ENCODE results near the gene TEKTIP1. TPM values are rescaled to one million over a fixed set of nuclear protein-coding genes. Genes with fewer than 3 reads are reported as not detected.

The TEKTIP1 gene
- total and polyA plus RNA-seq, 2 donors from 2014 or later = 1.2 to 9.2 TPM

GRCh38 chr19:3547767-3548282 is 8.9 kb downstream of the TEKTIP1 start:
- Histone ChIP-seq H3K27ac (ENCODE audit: low read depth in 2 of 2, low read length in 2 of 2) (no peak overlapping the region), H3K4me1 (ENCODE audit: control insufficient read depth in 2 of 3, insufficient read depth in 2 of 3, low read depth in 1 of 3, low read length in 3 of 3) (peaks cover 0 to 6% (median 0%) of the 10 kb centered on the region in 3 donors), H3K9me3 (ENCODE audit: control insufficient read depth in 2 of 3, insufficient read depth in 1 of 3, low read length in 3 of 3) (no peaks in the 10 kb centered on the region), H3K4me3 (ENCODE audit: low read length in 3 of 3) (no peak overlapping the region), H3K9ac (ENCODE audit: low read length in 3 of 3) (no peak overlapping the region), H3K27me3 (ENCODE audit: control insufficient read depth, insufficient read depth, low read length) (no peaks in the 10 kb centered on the region), H3K36me3 (ENCODE audit: control insufficient read depth in 2 of 3, insufficient read depth in 3 of 3, low read length in 3 of 3) (peaks cover 0 to 13% (median 0%) of the 10 kb centered on the region in 3 donors)
- DNase-seq (peak in 2 of 5 donors; percentile 39 to 76), FAIRE-seq (no peak)
- intact Hi-C loops (cut with DNase I) = no loop called here
- TF ChIP-seq CTCF (IDR thresholded peaks at IDR 0.05; ENCODE audit: borderline replicate concordance, extremely low read depth, insufficient read depth) = no peak

DNA sequence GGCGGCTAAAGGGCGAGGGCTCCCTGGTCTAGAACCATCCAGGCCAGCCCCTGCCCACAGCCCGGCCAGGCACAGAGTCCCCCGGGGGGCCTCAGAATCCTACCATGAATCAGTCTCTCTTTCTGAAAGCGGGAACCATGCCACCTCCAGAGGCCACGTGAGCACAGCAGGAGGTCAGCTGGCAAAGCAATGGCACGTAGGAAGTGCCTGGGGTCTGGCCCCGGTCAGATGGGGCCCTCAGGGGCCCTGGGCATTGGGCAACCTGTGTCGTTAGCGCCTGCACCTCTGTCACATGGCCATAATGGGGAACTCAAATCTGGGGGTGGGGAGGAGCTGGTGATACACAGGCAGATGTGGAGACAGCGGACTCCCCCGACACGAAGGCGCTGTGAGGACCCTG is 9.6 kb downstream of the TEKTIP1 start:
- Histone ChIP-seq H3K4me3 (ENCODE audit: low read length in 3 of 3) (no peak overlapping the region), H3K36me3 (ENCODE audit: control insufficient read depth in 2 of 3, insufficient read depth in 3 of 3, low read length in 3 of 3) (peaks cover 0 to 13% (median 0%) of the 10 kb centered on the region in 3 donors), H3K9ac (ENCODE audit: low read length in 3 of 3) (no peak overlapping the region), H3K9me3 (ENCODE audit: control insufficient read depth in 2 of 3, insufficient read depth in 1 of 3, low read length in 3 of 3) (no peaks in the 10 kb centered on the region), H3K4me1 (ENCODE audit: control insufficient read depth in 2 of 3, insufficient read depth in 2 of 3, low read depth in 1 of 3, low read length in 3 of 3) (peaks cover 0 to 6% (median 0%) of the 10 kb centered on the region in 3 donors), H3K27ac (ENCODE audit: low read depth in 2 of 2, low read length in 2 of 2) (peak overlapping the region in 1 of 2 donors; percentile 22), H3K27me3 (ENCODE audit: control insufficient read depth, insufficient read depth, low read length) (no peaks in the 10 kb centered on the region)
- DNase-seq (peak in 1 of 5 donors; percentile 30), FAIRE-seq (no peak)
- intact Hi-C loops (cut with DNase I) = no loop called here
- no peak for TF ChIP-seq CTCF (IDR thresholded peaks at IDR 0.05; ENCODE audit: borderline replicate concordance, extremely low read depth, insufficient read depth)

- H3K27me3 ChIP-seq (ENCODE audit: control insufficient read depth, insufficient read depth, low read length) = no peaks in the 10 kb centered on the region
- no peak for TF ChIP-seq CTCF (IDR thresholded peaks at IDR 0.05; ENCODE audit: borderline replicate concordance, extremely low read depth, insufficient read depth)
- H3K9me3 ChIP-seq (ENCODE audit: control insufficient read depth in 2 of 3, insufficient read depth in 1 of 3, low read length in 3 of 3) = no peaks in the 10 kb centered on the region
- H3K27ac ChIP-seq (ENCODE audit: low read depth in 2 of 2, low read length in 2 of 2) = no peak overlapping the region
- FAIRE-seq (no peak), DNase-seq (no peak)
- no peak overlapping the region for H3K4me3 ChIP-seq (ENCODE audit: low read length in 3 of 3)
- no peak overlapping the region for H3K9ac ChIP-seq (ENCODE audit: low read length in 3 of 3)
- H3K36me3 ChIP-seq (ENCODE audit: control insufficient read depth in 2 of 3, insufficient read depth in 3 of 3, low read length in 3 of 3) = peaks cover 0 to 8% (median 0%) of the 10 kb centered on the region in 3 donors
- intact Hi-C loops (cut with DNase I) = no loop called here
- peaks cover 0 to 10% (median 3%) of the 10 kb centered on the region in 3 donors for H3K4me1 ChIP-seq (ENCODE audit: control insufficient read depth in 2 of 3, insufficient read depth in 2 of 3, low read depth in 1 of 3, low read length in 3 of 3)
Observed at GRCh38 chr19:3549816-3550215, 10.8 kb downstream of the TEKTIP1 start.

All from kidney (tissue), 14 donors.